SK-N-SH treated with all-trans-retinoic acid at 6 μM for 48 hours (cell line): ENCODE measurements around the gene WDR88.
A peak's percentile ranks its signal among the peaks of the same experiment; 100 is the strongest.

Source experiments
- ARNTL ChIP-seq: fragments of 450-650 bp; formaldehyde crosslinking; IDR thresholded peaks from 2 replicates; pipeline ENCODE4 v1.5.0; 2020; ENCODE audit warnings: low read depth, mild to moderate bottlenecking, moderate library complexity, borderline replicate concordance
- BACH2 ChIP-seq: fragments of 250-450 bp; sonication (Bioruptor Pico); IDR thresholded peaks from 2 replicates; pipeline ENCODE4 v1.9.0; 2021; ENCODE audit warnings: mild to moderate bottlenecking, borderline replicate concordance
- CREB5 ChIP-seq: fragments of 250-450 bp; sonication (Bioruptor Pico); IDR thresholded peaks from 2 replicates; pipeline ENCODE4 v1.5.1; 2020; ENCODE audit warnings: low read depth, mild to moderate bottlenecking, moderate library complexity
- CSDC2 ChIP-seq: fragments of 250-450 bp; sonication (Bioruptor Pico); IDR thresholded peaks from 2 replicates; pipeline ENCODE4 v1.5.0; 2020; ENCODE audit warnings: mild to moderate bottlenecking, moderate library complexity
- GLIS3 ChIP-seq: fragments of 250-450 bp; sonication (Bioruptor Pico); IDR thresholded peaks from 2 replicates; pipeline ENCODE4 v1.5.0; 2020; ENCODE audit warnings: mild to moderate bottlenecking, moderate library complexity
- PATZ1 ChIP-seq: fragments of 250-450 bp; sonication (Bioruptor Pico); IDR thresholded peaks from 2 replicates; pipeline ENCODE4 v1.8.0; 2020; ENCODE audit warnings: mild to moderate bottlenecking, moderate library complexity, borderline replicate concordance
- POU6F1 ChIP-seq: fragments of 250-450 bp; sonication (Bioruptor Pico); IDR thresholded peaks from 2 replicates; pipeline ENCODE4 v1.8.0; 2021; ENCODE audit warnings: low read depth, mild to moderate bottlenecking, moderate library complexity, borderline replicate concordance
- RARB ChIP-seq: fragments of 250-450 bp; sonication (Bioruptor Pico); IDR thresholded peaks from 2 replicates; pipeline ENCODE4 v1.8.0; 2021; ENCODE audit warnings: mild to moderate bottlenecking, moderate library complexity
- TSHZ2 ChIP-seq: fragments of 250-450 bp; sonication (Bioruptor Pico); IDR thresholded peaks from 2 replicates; pipeline ENCODE4 v1.5.0; 2020; ENCODE audit warnings: mild to moderate bottlenecking, moderate library complexity
- ZFP3 ChIP-seq: fragments of 250-450 bp; sonication (Bioruptor Pico); IDR thresholded peaks from 2 replicates; pipeline ENCODE4 v1.5.0; 2020; ENCODE audit warnings: mild to moderate bottlenecking, moderate library complexity
- ZFP30 ChIP-seq: fragments of 450-650 bp; formaldehyde crosslinking; IDR thresholded peaks from 2 replicates; pipeline ENCODE4 v1.5.0; 2022; ENCODE audit warnings: mild to moderate bottlenecking, moderate library complexity
- ZNF565 ChIP-seq: fragments of 450-650 bp; formaldehyde crosslinking; conservative IDR thresholded peaks from 2 replicates; pipeline ENCODE4 v1.5.0; 2020; ENCODE audit warnings: low read depth, mild to moderate bottlenecking, moderate library complexity
- ZNF70 ChIP-seq: fragments of 450-650 bp; formaldehyde crosslinking; IDR thresholded peaks from 2 replicates; pipeline ENCODE4 v1.5.0; 2020; ENCODE audit warnings: mild to moderate bottlenecking, moderate library complexity

- no peak for TF ChIP-seq CSDC2
- TF ChIP-seq PATZ1 (CRISPR knock-in tag): no peak
- TF ChIP-seq RARB (CRISPR knock-in tag): no peak
- TF ChIP-seq ZFP3 (CRISPR knock-in tag): no peak
- no peak for TF ChIP-seq ZFP30 (CRISPR knock-in tag)
- TF ChIP-seq CREB5: no peak
- no peak for TF ChIP-seq ARNTL (CRISPR knock-in tag)
- TF ChIP-seq TSHZ2 (CRISPR knock-in tag): peak; percentile 41; the same call in 1 of the 2 replicates
- TF ChIP-seq BACH2 (CRISPR knock-in tag): no peak
- TF ChIP-seq ZNF70 (CRISPR knock-in tag): no peak
- no peak for TF ChIP-seq POU6F1 (CRISPR knock-in tag)
- TF ChIP-seq GLIS3: no peak
- TF ChIP-seq ZNF565 (CRISPR knock-in tag): no peak
Measured at GRCh38 chr19:33143897-33144405, 12.0 kb downstream of the WDR88 start.
